Activated T-cell treated with anti-CD3 and anti-CD28 coated beads for 24 hours (primary cell): Measurements from ENCODE around the gene PFKP.
"Not testable (repeated sequence)": the region's sequence is repeated elsewhere in the genome, so short reads cannot be mapped to it uniquely, and the experiment has no call there.

Experiments used
- DNase-seq: peaks from one replicate; pipeline ENCODE4 v3.0.0-alpha.2; 2020; ENCODE audit warnings: low read depth

Gene PFKP

DNA sequence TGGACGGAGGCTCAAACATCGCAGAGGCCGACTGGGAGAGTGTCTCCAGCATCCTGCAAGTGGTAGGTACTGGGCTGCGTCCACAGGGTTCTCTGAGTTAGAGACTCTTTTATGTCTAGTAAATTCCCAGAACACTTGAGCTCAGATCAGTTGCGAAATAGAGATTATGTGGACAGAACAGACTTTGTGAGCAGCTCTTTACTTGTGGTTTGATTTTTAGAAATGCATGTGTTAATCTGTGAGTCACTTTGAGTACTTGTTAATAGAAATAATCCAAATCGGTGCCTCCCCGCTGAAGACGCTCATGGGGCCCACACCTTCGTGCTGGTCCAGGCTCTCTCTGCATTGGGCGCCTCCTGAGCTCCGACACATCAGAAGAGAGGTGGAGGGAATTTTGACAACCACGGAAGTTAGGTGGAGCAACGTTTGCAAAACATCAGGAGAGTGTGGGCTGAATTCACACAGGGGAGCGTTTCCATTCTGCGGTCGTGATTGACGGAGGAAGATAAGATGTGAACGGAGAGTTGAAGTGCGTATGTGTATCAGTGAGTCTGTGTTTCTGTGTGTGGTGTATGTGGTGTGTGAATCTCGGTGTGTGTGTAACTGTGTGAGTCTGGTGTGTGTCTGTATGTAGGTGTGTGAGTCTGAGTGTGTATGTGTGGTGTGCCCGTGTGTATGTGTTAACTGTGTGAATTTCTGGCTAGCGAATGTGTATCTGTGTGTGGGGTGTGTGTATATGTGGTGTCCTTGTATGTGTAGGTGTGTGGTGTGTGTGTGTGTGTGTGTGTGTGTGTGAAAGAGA is 32.1 kb downstream of the PFKP start:
- no peak for DNase-seq

DNA sequence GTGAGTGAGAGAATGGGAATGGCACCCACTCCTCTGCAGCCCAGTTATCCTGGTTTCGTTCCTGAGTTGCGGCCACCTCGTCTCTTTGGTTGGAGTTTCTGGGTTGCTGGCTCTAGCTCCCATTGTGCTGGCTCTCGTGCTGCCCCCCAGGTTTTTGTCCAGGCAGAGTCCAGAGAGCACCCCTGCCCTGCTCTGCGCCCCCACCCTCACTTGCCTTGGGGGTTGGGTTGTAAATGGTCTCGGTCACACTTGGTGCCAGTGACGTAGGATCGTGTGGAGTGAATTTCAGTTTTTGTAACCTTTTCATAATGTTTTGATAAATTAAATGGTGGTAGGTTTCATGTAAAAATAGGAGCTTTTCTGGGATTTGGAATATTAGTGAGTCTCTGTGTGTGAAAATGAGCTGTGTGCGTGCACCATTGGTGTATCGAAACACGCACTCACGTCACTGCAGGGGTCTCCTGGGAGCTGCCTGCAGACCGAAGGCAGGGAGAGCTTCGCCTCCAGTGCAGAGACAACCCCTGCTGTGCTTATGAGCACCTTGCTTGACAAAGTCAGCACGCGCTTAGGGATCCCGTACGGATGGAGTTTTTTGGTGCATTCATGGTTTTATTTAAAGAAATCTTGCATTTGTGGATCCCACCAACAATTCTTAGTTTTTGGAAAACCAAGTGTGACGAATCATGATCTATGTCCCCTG is 32.9 kb downstream of the PFKP start:
- no peak for DNase-seq

DNA sequence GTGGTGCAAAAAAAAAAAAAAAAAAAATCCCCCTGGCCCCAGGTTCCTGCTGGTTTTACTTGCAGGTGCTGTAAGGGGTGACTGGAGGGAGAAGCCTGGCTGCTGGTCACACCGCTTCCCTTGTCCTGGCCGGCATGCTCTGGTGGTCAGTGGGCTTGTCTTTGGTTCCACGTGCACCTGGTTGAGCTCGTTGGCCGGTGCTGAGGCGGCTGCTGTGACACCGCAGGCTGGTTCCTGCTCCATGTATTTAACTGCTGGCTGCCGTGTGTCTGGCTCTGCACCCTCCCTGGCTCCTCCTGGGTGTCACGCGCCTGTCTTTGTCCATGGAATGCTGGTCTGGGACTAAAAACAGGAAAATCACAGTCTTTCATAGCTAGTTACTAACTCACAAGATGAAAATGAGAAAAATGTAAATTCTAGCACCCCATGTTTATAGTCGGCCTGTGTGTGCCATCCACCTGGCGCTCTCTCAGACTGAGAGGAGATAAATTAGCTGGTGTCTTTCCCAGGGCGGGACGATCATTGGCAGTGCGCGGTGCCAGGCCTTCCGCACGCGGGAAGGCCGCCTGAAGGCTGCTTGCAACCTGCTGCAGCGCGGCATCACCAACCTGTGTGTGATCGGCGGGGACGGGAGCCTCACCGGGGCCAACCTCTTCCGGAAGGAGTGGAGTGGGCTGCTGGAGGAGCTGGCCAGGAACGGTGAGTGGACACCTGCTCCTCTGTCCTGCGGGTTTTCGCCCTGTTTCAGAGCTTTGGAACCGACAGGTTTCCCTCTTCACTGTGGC is 33.7 kb downstream of the PFKP start:
- no peak for DNase-seq

DNA sequence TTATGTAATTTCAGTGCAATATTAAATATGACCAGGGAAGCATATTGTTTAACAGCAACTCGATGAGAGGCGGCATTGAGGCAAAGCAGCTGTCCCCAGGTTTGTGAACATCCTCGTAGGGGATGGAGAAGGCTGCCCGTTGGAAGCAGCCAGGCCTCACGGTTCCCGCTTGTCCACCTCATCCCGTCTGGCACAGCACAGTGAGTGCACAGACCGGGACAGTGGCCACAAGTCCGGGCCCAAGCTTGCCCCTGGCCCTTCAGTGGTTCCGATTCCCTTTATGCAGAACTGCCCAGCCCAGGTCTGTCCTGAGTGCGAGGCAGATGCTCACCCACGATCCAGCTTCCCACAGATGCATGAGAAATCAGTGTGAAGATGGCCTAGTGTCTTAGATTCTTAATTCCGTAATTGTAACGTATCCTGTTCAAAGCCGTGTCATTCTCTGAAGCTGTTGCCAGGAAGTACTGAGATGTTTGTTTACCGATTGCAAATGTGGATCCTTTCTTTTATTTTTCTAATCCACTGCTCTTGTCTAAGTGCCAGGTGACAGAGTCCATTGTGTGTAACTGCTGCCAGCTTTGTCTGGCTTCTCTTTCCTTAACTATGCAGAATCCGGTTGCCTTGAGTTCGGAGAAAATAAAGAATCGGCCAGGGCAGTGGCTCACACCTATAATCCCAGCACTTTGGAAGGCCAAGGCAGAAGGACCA is 35.5 kb downstream of the PFKP start:
- DNase-seq = no peak

DNA sequence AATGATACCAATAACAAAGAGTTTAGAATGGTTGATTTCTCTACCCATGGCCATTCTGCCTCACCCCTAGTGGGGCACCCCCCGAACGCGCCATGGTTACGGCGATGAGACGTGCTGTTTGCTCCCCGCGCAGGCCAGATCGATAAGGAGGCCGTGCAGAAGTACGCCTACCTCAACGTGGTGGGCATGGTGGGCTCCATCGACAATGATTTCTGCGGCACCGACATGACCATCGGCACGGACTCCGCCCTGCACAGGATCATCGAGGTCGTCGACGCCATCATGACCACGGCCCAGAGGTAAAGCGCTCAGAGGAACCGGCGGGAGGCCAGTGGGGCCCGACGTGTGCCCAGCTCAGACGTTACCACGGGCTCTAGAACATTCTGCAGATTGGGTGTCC is 36.3 kb downstream of the PFKP start:
- DNase-seq = no peak

DNA sequence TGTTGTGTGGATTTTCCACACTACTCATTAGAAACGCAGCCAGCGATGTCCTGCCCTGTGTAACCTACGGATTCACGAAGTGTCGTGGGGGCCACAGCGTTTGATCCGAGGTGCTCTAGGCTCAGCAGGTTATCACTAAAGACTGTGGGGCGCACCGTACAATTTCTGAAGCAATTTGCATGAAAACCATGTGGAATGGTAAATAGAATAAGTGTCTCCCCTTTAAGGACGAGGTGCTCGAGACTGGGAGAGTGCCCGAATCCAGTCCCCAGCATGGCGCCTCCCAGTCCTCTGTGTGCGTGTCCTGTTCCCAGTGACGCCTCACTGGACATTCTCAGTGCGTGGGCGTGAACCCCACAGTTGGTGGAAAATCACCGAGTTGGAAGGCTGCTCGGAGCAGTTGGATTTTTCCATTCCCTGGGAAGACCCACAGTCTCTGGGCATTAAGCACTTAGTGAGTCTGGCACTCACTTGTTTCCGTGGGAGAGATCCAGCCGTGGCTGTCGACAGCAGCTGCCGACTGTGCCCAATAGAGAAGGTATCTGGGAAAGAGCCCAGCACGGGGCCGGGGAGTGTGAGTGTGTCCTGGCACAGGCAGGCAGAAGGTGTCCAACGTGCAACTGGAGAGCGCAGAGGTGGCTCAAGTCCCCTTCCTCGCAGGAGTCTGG is 37.0 kb downstream of the PFKP start:
- DNase-seq = no peak

DNA sequence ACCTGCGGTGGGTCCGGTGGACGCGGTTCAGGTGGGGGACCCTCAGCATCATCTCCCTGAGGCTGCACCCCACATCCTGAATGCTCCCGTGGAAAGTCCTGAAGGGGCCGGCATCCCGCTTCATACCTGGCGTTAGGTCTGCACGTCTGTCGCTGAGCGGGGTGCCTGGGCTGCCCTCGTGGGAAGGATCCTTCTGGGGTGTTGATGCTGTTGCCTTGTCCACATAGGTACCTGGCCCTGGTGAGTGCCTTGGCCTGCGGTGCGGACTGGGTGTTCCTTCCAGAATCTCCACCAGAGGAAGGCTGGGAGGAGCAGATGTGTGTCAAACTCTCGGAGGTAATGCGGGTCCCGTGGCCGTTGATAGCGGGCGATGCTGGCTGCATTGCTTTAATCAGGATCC is 37.8 kb downstream of the PFKP start:
- no peak for DNase-seq

DNA sequence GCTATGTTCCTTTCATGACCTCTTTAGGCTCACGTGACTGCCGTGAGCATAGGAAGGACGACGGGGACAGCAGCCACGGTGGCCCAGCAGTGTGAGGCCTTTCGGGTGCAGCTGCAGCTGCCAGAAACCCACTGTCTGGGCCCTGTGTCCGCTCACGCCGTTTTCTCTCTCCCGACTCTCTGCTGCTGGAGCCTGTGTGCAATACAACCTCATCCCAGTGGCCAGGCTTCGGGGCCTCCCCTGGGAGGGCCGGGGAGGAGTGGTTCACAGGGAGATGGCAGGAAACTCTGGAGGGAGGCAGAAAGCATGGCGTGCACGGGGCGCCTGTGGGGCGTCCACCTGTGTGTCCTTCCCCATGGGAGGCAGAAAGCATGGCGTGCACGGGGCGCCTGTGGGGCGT is 38.6 kb downstream of the PFKP start:
- no peak for DNase-seq

DNA sequence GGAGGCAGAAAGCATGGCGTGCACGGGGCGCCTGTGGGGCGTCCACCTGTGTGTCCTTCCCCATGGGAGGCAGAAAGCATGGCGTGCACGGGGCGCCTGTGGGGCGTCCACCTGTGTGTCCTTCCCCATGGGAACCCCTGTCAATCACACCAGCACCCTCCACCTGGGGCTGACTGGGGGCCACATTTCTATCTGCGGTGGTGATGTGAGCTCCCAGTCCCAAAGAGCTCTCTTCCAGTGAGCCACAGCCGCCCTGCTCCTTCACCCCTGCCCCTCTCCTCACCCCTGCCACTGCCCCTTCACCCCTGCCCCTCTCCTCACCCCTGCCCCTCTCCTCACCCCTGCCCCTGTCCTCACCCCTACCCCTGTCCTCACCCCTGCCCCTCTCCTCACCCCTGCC is 39.0 kb downstream of the PFKP start:
- not testable (repeated sequence) for DNase-seq

DNA sequence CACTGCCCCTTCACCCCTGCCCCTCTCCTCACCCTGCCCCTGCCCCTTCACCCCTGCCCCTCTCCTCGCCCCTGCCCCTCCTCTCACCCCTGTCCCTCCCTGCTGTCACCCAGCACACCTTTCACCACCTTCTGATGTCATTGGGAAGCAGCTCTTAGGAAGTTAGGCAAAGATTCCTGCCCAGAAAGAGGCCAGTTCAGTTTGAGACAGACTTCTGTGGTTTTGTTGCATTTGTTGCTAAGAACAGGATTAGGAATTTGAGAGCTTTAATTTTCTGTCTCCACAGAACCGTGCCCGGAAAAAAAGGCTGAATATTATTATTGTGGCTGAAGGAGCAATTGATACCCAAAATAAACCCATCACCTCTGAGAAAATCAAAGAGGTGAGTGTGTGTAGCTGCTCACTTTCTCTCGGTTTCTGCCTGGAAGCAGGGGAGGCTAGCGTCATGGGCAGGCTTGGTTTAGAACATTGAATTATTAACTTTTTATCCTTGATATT is 39.6 kb downstream of the PFKP start:
- no peak for DNase-seq

DNA sequence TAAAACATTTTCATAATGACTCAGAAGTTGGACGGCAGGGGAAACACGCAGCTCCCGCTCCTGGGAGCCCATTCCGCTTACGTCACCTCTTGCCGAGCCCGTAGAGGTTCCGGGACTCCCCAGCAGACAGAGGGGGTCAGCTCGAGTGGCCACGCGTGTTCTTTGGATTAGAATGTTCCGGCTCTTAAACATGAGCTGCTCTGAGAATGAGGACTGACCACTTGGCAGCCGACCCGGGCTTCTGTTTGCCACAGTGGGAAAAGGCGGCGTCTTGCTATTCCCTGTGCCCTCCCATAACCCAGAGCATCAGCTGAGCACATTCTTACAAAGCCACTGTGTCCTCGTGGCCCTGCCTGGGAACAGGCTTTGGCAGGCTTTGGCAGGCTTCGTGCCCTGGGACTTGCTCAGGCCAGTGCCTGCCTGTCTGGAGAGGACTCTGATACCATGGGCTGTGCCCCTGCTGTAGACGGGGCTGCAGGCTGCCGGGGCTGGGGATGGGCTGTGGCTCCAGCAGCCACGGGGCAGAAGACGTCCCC is 40.1 kb downstream of the PFKP start:
- DNase-seq = no peak

DNA sequence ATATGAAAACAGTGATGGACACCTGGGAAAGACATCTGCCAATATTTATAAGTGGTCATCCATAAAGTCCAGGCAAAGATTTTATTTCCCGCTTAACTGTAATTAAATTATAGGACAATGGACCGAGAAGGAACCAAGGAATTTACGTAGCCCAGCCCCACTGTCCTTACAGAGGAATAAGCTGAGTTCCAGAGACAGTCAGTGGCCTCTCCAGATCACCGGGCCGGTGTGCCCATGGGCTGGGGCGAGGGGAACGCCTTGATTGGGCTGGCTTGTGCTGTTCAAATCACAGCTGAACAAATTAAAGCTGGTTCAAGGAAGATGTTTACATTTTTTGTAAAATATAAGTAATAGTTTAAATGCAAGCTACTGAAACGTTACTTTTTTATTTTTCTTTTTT is 40.7 kb downstream of the PFKP start:
- DNase-seq = no peak

DNA sequence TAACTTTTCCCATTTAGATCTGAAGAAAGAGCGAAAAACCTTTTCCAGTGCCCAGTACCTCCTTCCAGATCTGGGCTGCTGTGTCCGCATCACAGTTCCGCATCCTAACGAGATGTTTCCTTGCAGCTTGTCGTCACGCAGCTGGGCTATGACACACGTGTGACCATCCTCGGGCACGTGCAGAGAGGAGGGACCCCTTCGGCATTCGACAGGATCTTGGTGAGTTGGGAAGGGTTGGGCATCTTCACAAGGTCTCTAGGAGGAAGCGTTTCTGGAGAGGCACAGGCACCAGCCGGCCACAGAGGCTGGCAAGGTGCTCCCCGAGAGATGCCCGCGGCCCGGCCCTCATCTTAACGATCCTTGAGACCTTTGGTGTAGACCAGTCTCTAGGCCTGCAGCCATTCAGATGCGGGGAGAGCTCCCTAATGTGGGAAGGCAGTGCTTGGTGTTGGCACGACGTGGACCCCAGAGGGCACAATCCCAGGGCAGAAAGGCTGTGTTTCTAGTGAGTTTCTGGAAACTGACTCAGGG is 41.3 kb downstream of the PFKP start:
- DNase-seq = no peak

DNA sequence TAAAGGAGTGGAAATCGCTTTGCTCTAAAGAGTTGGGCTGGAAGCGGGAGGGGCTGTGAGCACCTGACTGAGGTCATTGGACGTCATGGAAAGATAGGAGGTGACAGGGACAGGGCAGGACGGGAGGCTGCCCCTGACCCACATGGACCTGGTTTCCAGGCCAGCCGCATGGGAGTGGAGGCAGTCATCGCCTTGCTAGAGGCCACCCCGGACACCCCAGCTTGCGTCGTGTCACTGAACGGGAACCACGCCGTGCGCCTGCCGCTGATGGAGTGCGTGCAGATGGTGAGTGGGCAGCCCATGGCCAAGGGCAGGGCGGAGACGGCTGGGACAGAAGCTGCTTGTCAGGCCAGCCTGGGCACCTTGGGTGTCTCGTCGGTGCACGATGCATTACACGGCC is 41.8 kb downstream of the PFKP start:
- no peak for DNase-seq

DNA sequence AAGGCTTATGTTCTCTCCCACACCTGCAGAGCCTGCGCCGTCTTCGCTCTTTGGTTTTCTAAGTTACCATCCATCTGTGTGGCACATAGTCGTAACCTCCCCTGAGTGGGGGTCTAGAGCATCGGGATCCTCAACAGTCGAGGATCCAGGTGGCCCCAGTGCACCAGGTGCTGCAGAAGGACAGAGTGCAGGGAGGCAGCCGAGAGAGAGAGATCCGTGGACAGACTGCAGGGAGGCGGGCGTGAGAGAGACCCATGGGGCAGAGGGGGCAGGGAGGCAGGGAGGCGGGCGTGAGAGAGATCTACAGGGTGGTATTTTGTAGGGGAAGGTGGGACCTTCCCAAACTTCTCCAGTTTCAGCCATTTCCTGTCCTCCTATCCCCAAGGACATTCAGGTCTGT is 42.3 kb downstream of the PFKP start:
- DNase-seq = no peak

DNA sequence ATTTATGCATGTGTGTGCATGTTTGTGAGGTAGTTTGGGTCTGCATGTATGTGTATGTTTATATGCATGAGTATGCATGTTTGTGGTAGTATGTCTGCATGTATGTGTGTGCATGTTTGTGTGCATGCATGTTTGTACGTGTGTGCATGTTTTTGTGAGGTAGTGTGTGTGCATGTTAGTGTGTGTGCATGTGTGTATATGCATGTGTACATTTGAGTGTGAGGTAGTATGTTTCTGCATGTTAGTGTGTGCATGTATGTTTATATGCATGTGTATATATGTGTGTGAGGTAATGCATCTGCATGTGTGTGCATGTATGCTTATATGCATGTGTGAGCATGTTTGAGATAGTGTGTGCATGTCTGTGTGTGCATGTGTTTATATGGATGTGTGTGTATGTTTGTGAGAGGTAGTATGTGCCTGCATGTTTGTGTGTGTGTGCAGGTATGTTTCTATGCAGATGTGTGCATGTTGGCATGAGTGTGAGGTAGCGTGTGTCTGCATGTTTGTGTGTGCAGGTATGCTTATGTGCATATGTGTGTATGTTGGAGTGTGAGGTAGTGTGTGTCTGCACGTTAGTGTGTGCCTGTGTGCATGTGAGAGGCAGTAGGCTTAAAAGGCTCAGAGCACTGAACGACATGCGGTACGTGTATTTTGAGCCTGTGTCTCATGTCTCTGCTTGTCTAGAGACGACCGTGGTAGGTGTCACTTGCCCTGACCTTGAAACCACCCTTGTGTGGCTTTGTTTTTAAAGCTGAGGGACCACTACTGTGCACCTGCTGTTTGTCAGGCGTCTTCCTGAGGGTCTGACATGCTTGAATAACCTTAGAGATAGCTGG is 43.7 kb downstream of the PFKP start:
- no peak for DNase-seq

DNA sequence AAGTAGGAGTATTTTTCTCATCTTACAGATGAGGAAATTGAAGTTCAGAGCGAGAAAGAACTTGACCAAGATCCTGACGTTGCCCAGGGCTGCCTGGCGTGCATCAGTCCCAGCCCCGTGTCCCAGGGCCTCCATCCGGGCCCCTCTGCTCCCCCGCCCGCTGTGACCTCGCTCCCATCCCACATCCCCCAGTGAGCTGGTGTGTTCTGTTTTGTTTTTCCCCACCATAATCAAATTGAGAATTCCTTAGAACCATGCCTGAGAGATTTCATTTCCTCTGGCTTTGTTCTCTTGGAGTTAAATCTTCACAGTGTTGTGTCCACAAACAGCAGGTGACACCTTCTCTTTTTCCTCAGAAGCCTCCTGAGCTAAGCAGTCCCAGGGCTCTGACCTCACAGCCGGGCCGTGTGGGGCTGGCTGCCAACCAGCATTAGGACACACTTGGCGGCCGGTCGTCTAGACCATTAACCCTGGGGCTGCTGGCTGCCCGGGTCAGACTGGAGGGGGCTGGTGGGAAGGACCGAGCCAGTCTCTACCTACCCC is 44.3 kb downstream of the PFKP start:
- DNase-seq = no peak

DNA sequence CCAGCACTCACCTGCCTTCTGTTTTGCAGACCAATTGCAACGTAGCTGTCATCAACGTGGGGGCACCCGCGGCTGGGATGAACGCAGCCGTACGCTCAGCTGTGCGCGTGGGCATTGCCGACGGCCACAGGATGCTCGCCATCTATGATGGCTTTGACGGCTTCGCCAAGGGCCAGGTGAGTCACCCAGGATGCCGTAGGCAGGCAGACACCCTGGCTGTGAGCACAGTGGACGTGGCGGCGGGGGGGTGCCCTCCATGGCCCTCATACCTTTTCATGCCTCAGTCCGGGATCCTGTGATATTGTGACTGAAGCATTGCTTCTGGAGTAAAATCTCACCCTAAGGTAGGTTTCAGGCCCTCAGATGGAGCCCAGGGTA is 46.0 kb downstream of the PFKP start:
- no peak for DNase-seq

DNA sequence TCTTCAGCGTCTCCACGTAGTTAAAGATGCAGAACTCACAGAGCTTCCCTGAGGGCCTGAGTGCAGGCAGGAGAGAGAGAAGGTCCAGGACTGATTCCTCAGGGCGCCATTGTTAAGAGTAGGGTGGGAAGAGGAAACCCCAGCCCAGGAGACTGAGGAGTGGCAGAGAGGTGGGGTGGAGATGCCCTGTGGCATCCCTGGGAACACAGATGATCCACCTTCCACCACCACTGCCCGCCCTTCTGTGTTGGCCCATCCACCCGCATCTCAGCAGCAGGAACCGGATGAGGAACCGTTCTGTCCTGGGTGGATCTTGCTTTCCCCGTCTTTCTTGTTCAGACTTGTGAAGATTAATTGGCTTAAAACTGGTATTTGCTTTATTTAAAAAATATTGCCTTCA is 48.3 kb downstream of the PFKP start:
- DNase-seq = no peak
